WTC11 (cell line): ENCODE measurements around the gene LUC7L3.

Experiments
- CBFB ChIP-seq: sonication (generic); formaldehyde crosslinking; IDR thresholded peaks from 2 replicates; pipeline ENCODE4 v1.8.1; 2022; ENCODE audit warnings: mild to moderate bottlenecking, low read depth, missing genetic modification reagents
- CTCF ChIP-seq: fragments of 200-600 bp; IDR thresholded peaks from 2 replicates; pipeline ENCODE4 v1.8.0; 2022; ENCODE audit warnings: antibody characterized with exemption
- ELF4 ChIP-seq: sonication (generic); formaldehyde crosslinking; IDR thresholded peaks from 2 replicates; pipeline ENCODE4 v1.8.1; 2022; ENCODE audit warnings: low read depth, mild to moderate bottlenecking, moderate library complexity, missing genetic modification reagents
- ESRRA ChIP-seq: sonication (generic); formaldehyde crosslinking; IDR thresholded peaks from 2 replicates; pipeline ENCODE4 v1.8.1; 2022; ENCODE audit warnings: mild to moderate bottlenecking, missing genetic modification reagents, borderline replicate concordance
- FOXP4 ChIP-seq: sonication (generic); formaldehyde crosslinking; IDR thresholded peaks from 2 replicates; pipeline ENCODE4 v1.8.0; 2022; ENCODE audit warnings: mild to moderate bottlenecking, missing genetic modification reagents
- HMGA2 ChIP-seq: fragments of 250-450 bp; sonication (Bioruptor Pico); IDR thresholded peaks from 2 replicates; pipeline ENCODE4 v1.4.0; 2021; ENCODE audit warnings: mild to moderate bottlenecking, moderate library complexity
- JUN ChIP-seq: sonication (generic); formaldehyde crosslinking; IDR thresholded peaks from 2 replicates; pipeline ENCODE4 v1.8.0; 2023; ENCODE audit warnings: mild to moderate bottlenecking, missing genetic modification reagents
- NR3C1 ChIP-seq: sonication (generic); formaldehyde crosslinking; conservative IDR thresholded peaks from 2 replicates; pipeline ENCODE4 v1.8.1; 2023; ENCODE audit warnings: low read depth, mild to moderate bottlenecking, missing genetic modification reagents
- ZNF416 ChIP-seq: fragments of 250-450 bp; sonication (Bioruptor Pico); IDR thresholded peaks from 2 replicates; pipeline ENCODE4 v1.9.0; 2021; ENCODE audit warnings: mild to moderate bottlenecking, inconsistent platforms

GRCh38 chr17:50690887-50691549 lies 28.4 kb upstream of the LUC7L3 start:
- TF ChIP-seq NR3C1 (CRISPR knock-in tag): no peak
- TF ChIP-seq ELF4: no peak
- TF ChIP-seq CTCF: no peak
- TF ChIP-seq FOXP4 (CRISPR knock-in tag): no peak
- no peak for TF ChIP-seq JUN (CRISPR knock-in tag)
- TF ChIP-seq HMGA2 (CRISPR knock-in tag): no peak
- TF ChIP-seq ZNF416 (CRISPR knock-in tag): no peak
- TF ChIP-seq CBFB: no peak
- no peak for TF ChIP-seq ESRRA (CRISPR knock-in tag)
